ENCODE measurements around the gene SLC39A10.

DNA sequence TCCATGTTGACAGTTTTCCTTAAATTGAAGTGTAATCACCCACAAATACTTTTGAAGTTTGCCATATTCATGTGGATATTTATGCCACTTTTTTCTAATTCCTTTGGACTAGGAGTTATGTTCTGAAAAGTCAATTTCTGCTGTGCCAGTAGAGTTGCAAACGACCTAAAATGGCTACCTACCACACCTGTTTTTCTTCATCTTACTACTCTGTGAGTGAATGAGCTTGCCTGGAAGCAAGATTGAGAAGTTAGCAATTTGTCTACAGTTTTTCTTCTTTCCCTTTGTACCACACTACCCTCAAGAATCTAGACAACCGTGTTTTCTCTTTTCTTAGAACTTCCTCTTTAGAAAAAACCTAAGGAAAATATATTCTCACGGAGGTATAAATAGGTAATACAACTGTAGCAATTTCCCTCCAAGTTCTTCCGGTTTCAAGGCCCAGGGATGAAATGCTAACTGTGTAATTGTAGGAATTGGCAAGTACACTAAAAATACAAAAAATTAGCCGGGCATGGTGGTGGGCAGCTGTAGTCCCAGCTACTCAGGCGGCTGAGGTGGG is 7.3 kb upstream of the SLC39A10 start:
- TF ChIP-seq POLR2AphosphoS5 (IDR thresholded peaks at IDR 0.05; ENCODE audit: borderline replicate concordance, low read depth, low read length) = no peak
- no peak for TF ChIP-seq EZH2 (IDR thresholded peaks at IDR 0.05)
- TF ChIP-seq FOXP2 (optimal IDR thresholded peaks at IDR 0.05; ENCODE audit: control extremely low read depth, extremely low read length, insufficient read depth) = no peak

All from SK-N-MC (cell line).